GM23338 (cell line): ENCODE data around the gene ADAMTS10. TPM values are rescaled to one million over a fixed set of nuclear protein-coding genes. Genes with fewer than 3 reads are reported as not detected.

Experiments
- ATAC-seq: fragments of 200-7000 bp; cut with Tn5 transposase; 3 replicates; pipeline ENCODE4 v1.9.1; 2020
- DNase-seq: peaks from one replicate; pipeline ENCODE4 v3.0.0-alpha.2; 2015; ENCODE audit warnings: low spot score
- H2AFZ ChIP-seq: fragments of 200-600 bp; sonication (generic); 2 replicates; pipeline ENCODE4 v1.8.0; 2016; ENCODE audit warnings: antibody characterized with exemption, mild to moderate bottlenecking, moderate library complexity
- H3F3A ChIP-seq: fragments of 200-600 bp; sonication (generic); replicated peaks from 2 replicates; pipeline ENCODE4 v1.8.0; 2017; ENCODE audit warnings: antibody characterized with exemption, mixed run types, low read depth
- H3K27ac ChIP-seq: fragments of 200-600 bp; sonication (generic); 2 replicates; pipeline ENCODE4 v1.6.1; 2016; ENCODE audit warnings: low read depth
- H3K27me3 ChIP-seq: fragments of 200-600 bp; sonication (generic); 2 replicates; pipeline ENCODE4 v1.8.0; 2016; ENCODE audit warnings: mild to moderate bottlenecking, mixed run types, moderate library complexity; ENCODE audit not compliant: insufficient read depth
- H3K36me3 ChIP-seq: fragments of 200-600 bp; sonication (generic); 2 replicates; pipeline ENCODE4 v1.8.0; 2016; ENCODE audit warnings: mild to moderate bottlenecking; ENCODE audit not compliant: insufficient read depth
- H3K4me1 ChIP-seq: fragments of 200-600 bp; sonication (generic); 2 replicates; pipeline ENCODE4 v1.8.0; 2016; ENCODE audit warnings: mild to moderate bottlenecking, moderate library complexity; ENCODE audit not compliant: insufficient read depth
- H3K4me2 ChIP-seq: fragments of 200-600 bp; sonication (generic); 2 replicates; pipeline ENCODE4 v1.7.1; 2017; ENCODE audit warnings: mixed run types
- H3K4me3 ChIP-seq: fragments of 200-600 bp; sonication (generic); 2 replicates; pipeline ENCODE4 v1.6.1; 2016; ENCODE audit warnings: mixed run types
- H3K79me2 ChIP-seq: fragments of 200-600 bp; sonication (generic); replicated peaks from 2 replicates; pipeline ENCODE4 v1.8.0; 2017; ENCODE audit warnings: mild to moderate bottlenecking; ENCODE audit not compliant: insufficient read depth
- H3K9me2 ChIP-seq: fragments of 200-600 bp; sonication (generic); 2 replicates; pipeline ENCODE4 v1.8.0; 2017; ENCODE audit not compliant: insufficient read depth
- H4K20me1 ChIP-seq: fragments of 200-600 bp; sonication (generic); replicated peaks from 2 replicates; pipeline ENCODE4 v1.8.0; 2017; ENCODE audit warnings: mild to moderate bottlenecking; ENCODE audit not compliant: insufficient read depth
- H3K27ac Mint-ChIP-seq: 2 replicates; pipeline ENCODE4 v1.8.0; 2020; ENCODE audit warnings: inconsistent platforms, mild to moderate bottlenecking, moderate library complexity, mixed read lengths
- H3K27me3 Mint-ChIP-seq: 3 replicates; pipeline ENCODE4 v1.8.0; 2022; ENCODE audit warnings: low read depth, mild to moderate bottlenecking, moderate library complexity, mixed read lengths, inconsistent platforms; ENCODE audit not compliant: insufficient read depth, poor library complexity
- H3K36me3 Mint-ChIP-seq: 3 replicates; pipeline ENCODE4 v1.8.0; 2021; ENCODE audit warnings: low read depth, mild to moderate bottlenecking, inconsistent platforms, moderate library complexity, mixed read lengths
- H3K4me1 Mint-ChIP-seq: 3 replicates; pipeline ENCODE4 v1.8.0; 2020; ENCODE audit warnings: mild to moderate bottlenecking, inconsistent platforms, mixed read lengths
- H3K4me3 Mint-ChIP-seq: 3 replicates; pipeline ENCODE4 v1.8.0; 2021; ENCODE audit warnings: moderate library complexity, mild to moderate bottlenecking, inconsistent platforms, mixed read lengths
- H3K9me3 Mint-ChIP-seq: 3 replicates; pipeline ENCODE4 v1.8.0; 2020; ENCODE audit warnings: moderate library complexity, mild to moderate bottlenecking, inconsistent platforms, mixed read lengths
- CREB1 ChIP-seq: fragments of 250-450 bp; sonication (Bioruptor Pico); IDR thresholded peaks from 2 replicates; pipeline ENCODE4 v1.5.0; 2020; ENCODE audit warnings: low read depth, mild to moderate bottlenecking, moderate library complexity
- EZH2 ChIP-seq: fragments of 200-600 bp; sonication (generic); IDR thresholded peaks from one replicate; pipeline ENCODE4 v1.8.0; 2017; ENCODE audit warnings: antibody characterized with exemption, mild to moderate bottlenecking, low read depth; ENCODE audit not compliant: unreplicated experiment
- EZH2phosphoT487 ChIP-seq: fragments of 200-600 bp; sonication (generic); IDR thresholded peaks from one replicate; pipeline ENCODE4 v1.8.1; 2018; ENCODE audit warnings: antibody characterized with exemption; ENCODE audit not compliant: unreplicated experiment
- JUNB ChIP-seq: IDR thresholded peaks from one replicate; pipeline ENCODE4 v1.6.1; 2016; ENCODE audit warnings: antibody characterized with exemption; ENCODE audit not compliant: unreplicated experiment
- NANOG ChIP-seq: IDR thresholded peaks from 2 replicates; pipeline ENCODE4 v1.6.1; 2016; ENCODE audit warnings: antibody characterized with exemption, borderline replicate concordance
- POLR2AphosphoS5 ChIP-seq: IDR thresholded peaks from 2 replicates; pipeline ENCODE4 v1.6.1; 2016; ENCODE audit warnings: antibody characterized with exemption, low read depth
- STAT1 ChIP-seq: IDR thresholded peaks from one replicate; pipeline ENCODE4 v1.6.1; 2016; ENCODE audit warnings: antibody characterized with exemption; ENCODE audit not compliant: unreplicated experiment
- ZNF114 ChIP-seq: fragments of 250-450 bp; sonication (Bioruptor Pico); IDR thresholded peaks from 2 replicates; pipeline ENCODE4 v1.5.0; 2020; ENCODE audit warnings: mild to moderate bottlenecking, moderate library complexity
- ZNF331 ChIP-seq: fragments of 250-450 bp; sonication (Bioruptor Pico); IDR thresholded peaks from 2 replicates; pipeline ENCODE4 v1.5.0; 2020; ENCODE audit warnings: low read depth, mild to moderate bottlenecking, moderate library complexity
- polyA plus RNA-seq: library from polyadenylated mRNA; unstranded; fragments of >200 nt; fragmentation: Nextera tagmentation; extraction: Ambion mirVana; gene quantifications from 2 replicates; pipeline ENCODE4 v1.2.1, GENCODE V29; 2016
- total RNA-seq: library from RNA; depleted of rRNA; stranded (reverse); fragments of >200 nt; shearing (Covaris generic); gene quantifications from 2 replicates; pipeline ENCODE4 v1.2.3, GENCODE V29; 2014
- TF ChIP-seq, protein P1 (sequence below): IDR thresholded peaks from one replicate; pipeline ENCODE4 v1.6.1; 2018; ENCODE audit warnings: antibody characterized with exemption; ENCODE audit not compliant: unreplicated experiment
- TF ChIP-seq, protein P2 (sequence below), 2 experiments: fragments of 200-600 bp in 1 of 2; sonication (generic) in 1 of 2; conservative IDR thresholded peaks; 2 replicates each; pipeline versions ENCODE4 v1.5.1 to v1.6.1; 2016 to 2017; ENCODE audit warnings: antibody characterized with exemption in 2 of 2, low read depth in 2 of 2, mild to moderate bottlenecking in 2 of 2, moderate library complexity in 1 of 2
- TF ChIP-seq, protein P3 (sequence below): fragments of 250-450 bp; sonication (Bioruptor Pico); IDR thresholded peaks from 2 replicates; pipeline ENCODE4 v1.5.0; 2020; ENCODE audit warnings: mild to moderate bottlenecking, moderate library complexity
- TF ChIP-seq, protein P4 (sequence below): IDR thresholded peaks from 2 replicates; pipeline ENCODE4 v1.6.1; 2016; ENCODE audit warnings: antibody characterized with exemption

ADAMTS10 gene
- total and polyA plus RNA-seq, 2 experiments from 2014 or later, result 5.0 to 25.9 TPM

DNA sequence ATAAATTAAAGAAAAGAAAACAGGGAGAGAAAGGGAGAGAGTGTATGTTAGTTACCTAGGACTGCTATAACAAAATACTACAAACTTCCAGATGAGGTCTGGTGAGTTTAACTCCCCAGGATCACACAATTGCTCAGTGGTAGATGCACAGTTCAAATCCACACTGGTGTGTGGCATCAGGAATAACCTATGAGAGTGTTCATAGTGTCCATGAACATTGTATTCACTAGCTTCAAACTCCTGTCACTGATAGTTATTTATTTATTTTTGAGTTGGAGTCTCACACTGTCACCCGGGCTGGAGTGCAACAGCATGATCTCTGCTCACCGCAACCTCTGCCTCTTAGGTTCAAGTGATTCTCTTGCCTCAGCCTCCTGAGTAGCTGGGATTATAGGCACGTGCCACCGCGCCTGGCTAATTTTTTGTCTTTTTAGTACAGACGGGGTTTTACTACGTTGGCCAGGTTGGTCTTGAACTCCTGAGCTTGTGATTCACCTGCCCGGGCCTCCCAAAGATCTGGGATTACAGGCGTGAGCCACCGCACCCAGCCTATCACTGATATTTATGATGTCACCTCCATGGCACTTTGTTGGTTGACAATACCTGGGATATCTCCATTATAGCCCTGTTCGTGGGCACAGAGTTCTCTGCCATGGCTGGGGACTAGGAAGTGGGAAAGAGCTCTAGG lies 19.6 kb upstream of the ADAMTS10 start, which contains the start of gene NFILZ:
Gene NFILZ (plus strand): TSS at position 638 of the 688 bp plus-strand sequence. CDS start 46,133 bp downstream, outside the sequence.
- H3K27ac Mint-ChIP-seq, result no peak within 1 kb of the TSS
- no peaks in the 10 kb centered on the region for H4K20me1 ChIP-seq

More for the DNA sequence above, 19.6 kb upstream of the ADAMTS10 start, which contains the start of gene NFILZ:
- Histone ChIP-seq H3F3A (no peaks in the 10 kb centered on the region), H3K27me3 (no peaks in the 10 kb centered on the region), H3K79me2 (no peaks in the 10 kb centered on the region), H3K27ac (no peak within 1 kb of the TSS), H3K4me2 (no peak within 1 kb of the TSS), H3K36me3 (no peaks in the 10 kb centered on the region), H3K4me1 (peaks cover 11% of the 10 kb centered on the region; the same call in 1 of the 2 replicates), H3K4me3 (no peak within 1 kb of the TSS), H2AFZ (0 out of 2 replicates have a peak within 1 kb of the TSS, but pooled peaks have one; percentile 28), H3K9me2 (no peaks in the 10 kb centered on the region)
- no peaks in the 10 kb centered on the region for H3K36me3 Mint-ChIP-seq
- TF ChIP-seq JUNB (no peak), POLR2AphosphoS5 (no peak), NANOG (no peak), ZNF331 (CRISPR knock-in tag) (no peak), EZH2 (no peak), ZNF114 (no peak), EZH2phosphoT487 (no peak), STAT1 (no peak), CREB1 (CRISPR knock-in tag) (no peak)
- TF ChIP-seq, protein P1, sequence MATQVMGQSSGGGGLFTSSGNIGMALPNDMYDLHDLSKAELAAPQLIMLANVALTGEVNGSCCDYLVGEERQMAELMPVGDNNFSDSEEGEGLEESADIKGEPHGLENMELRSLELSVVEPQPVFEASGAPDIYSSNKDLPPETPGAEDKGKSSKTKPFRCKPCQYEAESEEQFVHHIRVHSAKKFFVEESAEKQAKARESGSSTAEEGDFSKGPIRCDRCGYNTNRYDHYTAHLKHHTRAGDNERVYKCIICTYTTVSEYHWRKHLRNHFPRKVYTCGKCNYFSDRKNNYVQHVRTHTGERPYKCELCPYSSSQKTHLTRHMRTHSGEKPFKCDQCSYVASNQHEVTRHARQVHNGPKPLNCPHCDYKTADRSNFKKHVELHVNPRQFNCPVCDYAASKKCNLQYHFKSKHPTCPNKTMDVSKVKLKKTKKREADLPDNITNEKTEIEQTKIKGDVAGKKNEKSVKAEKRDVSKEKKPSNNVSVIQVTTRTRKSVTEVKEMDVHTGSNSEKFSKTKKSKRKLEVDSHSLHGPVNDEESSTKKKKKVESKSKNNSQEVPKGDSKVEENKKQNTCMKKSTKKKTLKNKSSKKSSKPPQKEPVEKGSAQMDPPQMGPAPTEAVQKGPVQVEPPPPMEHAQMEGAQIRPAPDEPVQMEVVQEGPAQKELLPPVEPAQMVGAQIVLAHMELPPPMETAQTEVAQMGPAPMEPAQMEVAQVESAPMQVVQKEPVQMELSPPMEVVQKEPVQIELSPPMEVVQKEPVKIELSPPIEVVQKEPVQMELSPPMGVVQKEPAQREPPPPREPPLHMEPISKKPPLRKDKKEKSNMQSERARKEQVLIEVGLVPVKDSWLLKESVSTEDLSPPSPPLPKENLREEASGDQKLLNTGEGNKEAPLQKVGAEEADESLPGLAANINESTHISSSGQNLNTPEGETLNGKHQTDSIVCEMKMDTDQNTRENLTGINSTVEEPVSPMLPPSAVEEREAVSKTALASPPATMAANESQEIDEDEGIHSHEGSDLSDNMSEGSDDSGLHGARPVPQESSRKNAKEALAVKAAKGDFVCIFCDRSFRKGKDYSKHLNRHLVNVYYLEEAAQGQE, result no peak
- TF ChIP-seq, protein P2, sequence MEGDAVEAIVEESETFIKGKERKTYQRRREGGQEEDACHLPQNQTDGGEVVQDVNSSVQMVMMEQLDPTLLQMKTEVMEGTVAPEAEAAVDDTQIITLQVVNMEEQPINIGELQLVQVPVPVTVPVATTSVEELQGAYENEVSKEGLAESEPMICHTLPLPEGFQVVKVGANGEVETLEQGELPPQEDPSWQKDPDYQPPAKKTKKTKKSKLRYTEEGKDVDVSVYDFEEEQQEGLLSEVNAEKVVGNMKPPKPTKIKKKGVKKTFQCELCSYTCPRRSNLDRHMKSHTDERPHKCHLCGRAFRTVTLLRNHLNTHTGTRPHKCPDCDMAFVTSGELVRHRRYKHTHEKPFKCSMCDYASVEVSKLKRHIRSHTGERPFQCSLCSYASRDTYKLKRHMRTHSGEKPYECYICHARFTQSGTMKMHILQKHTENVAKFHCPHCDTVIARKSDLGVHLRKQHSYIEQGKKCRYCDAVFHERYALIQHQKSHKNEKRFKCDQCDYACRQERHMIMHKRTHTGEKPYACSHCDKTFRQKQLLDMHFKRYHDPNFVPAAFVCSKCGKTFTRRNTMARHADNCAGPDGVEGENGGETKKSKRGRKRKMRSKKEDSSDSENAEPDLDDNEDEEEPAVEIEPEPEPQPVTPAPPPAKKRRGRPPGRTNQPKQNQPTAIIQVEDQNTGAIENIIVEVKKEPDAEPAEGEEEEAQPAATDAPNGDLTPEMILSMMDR (conservative IDR thresholded peaks at IDR 0.05; ENCODE audit: low read depth in 2 of 2), result no peak
- TF ChIP-seq, protein P3, sequence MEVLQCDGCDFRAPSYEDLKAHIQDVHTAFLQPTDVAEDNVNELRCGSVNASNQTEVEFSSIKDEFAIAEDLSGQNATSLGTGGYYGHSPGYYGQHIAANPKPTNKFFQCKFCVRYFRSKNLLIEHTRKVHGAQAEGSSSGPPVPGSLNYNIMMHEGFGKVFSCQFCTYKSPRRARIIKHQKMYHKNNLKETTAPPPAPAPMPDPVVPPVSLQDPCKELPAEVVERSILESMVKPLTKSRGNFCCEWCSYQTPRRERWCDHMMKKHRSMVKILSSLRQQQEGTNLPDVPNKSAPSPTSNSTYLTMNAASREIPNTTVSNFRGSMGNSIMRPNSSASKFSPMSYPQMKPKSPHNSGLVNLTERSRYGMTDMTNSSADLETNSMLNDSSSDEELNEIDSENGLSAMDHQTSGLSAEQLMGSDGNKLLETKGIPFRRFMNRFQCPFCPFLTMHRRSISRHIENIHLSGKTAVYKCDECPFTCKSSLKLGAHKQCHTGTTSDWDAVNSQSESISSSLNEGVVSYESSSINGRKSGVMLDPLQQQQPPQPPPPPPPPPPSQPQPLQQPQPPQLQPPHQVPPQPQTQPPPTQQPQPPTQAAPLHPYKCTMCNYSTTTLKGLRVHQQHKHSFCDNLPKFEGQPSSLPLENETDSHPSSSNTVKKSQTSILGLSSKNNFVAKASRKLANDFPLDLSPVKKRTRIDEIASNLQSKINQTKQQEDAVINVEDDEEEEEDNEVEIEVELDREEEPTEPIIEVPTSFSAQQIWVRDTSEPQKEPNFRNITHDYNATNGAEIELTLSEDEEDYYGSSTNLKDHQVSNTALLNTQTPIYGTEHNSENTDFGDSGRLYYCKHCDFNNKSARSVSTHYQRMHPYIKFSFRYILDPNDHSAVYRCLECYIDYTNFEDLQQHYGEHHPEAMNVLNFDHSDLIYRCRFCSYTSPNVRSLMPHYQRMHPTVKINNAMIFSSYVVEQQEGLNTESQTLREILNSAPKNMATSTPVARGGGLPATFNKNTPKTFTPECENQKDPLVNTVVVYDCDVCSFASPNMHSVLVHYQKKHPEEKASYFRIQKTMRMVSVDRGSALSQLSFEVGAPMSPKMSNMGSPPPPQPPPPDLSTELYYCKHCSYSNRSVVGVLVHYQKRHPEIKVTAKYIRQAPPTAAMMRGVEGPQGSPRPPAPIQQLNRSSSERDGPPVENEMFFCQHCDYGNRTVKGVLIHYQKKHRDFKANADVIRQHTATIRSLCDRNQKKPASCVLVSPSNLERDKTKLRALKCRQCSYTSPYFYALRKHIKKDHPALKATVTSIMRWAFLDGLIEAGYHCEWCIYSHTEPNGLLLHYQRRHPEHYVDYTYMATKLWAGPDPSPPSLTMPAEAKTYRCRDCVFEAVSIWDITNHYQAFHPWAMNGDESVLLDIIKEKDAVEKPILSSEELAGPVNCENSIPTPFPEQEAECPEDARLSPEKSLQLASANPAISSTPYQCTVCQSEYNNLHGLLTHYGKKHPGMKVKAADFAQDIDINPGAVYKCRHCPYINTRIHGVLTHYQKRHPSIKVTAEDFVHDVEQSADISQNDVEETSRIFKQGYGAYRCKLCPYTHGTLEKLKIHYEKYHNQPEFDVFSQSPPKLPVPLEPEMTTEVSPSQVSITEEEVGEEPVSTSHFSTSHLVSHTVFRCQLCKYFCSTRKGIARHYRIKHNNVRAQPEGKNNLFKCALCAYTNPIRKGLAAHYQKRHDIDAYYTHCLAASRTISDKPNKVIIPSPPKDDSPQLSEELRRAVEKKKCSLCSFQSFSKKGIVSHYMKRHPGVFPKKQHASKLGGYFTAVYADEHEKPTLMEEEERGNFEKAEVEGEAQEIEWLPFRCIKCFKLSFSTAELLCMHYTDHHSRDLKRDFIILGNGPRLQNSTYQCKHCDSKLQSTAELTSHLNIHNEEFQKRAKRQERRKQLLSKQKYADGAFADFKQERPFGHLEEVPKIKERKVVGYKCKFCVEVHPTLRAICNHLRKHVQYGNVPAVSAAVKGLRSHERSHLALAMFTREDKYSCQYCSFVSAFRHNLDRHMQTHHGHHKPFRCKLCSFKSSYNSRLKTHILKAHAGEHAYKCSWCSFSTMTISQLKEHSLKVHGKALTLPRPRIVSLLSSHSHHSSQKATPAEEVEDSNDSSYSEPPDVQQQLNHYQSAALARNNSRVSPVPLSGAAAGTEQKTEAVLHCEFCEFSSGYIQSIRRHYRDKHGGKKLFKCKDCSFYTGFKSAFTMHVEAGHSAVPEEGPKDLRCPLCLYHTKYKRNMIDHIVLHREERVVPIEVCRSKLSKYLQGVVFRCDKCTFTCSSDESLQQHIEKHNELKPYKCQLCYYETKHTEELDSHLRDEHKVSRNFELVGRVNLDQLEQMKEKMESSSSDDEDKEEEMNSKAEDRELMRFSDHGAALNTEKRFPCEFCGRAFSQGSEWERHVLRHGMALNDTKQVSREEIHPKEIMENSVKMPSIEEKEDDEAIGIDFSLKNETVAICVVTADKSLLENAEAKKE (CRISPR knock-in tag), result no peak
- TF ChIP-seq, protein P4, sequence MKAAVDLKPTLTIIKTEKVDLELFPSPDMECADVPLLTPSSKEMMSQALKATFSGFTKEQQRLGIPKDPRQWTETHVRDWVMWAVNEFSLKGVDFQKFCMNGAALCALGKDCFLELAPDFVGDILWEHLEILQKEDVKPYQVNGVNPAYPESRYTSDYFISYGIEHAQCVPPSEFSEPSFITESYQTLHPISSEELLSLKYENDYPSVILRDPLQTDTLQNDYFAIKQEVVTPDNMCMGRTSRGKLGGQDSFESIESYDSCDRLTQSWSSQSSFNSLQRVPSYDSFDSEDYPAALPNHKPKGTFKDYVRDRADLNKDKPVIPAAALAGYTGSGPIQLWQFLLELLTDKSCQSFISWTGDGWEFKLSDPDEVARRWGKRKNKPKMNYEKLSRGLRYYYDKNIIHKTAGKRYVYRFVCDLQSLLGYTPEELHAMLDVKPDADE, result no peak
- H3K4me1 Mint-ChIP-seq, result peaks cover 4% of the 10 kb centered on the region; the same call in 2 of the 3 replicates
- H3K27me3 Mint-ChIP-seq, result peaks cover 7% of the 10 kb centered on the region
- no peak within 1 kb of the TSS for H3K4me3 Mint-ChIP-seq
- ATAC-seq (no peak), DNase-seq (no peak)
- peaks cover 36% of the 10 kb centered on the region for H3K9me3 Mint-ChIP-seq
